Activated CD8-positive, alpha-beta memory T cell treated with anti-CD3 and anti-CD28 coated beads, Interleukin-2, amount 50 U/mL, for 4 hours (primary cell): ENCODE data around the gene CCDC159.

Experiments used
- DNase-seq: peaks from one replicate; pipeline ENCODE4 v3.0.0-alpha.2; 2020

The CCDC159 gene

GRCh38 chr19:11399667-11400066, 53.3 kb downstream of the CCDC159 start:
- no peak for DNase-seq

DNA sequence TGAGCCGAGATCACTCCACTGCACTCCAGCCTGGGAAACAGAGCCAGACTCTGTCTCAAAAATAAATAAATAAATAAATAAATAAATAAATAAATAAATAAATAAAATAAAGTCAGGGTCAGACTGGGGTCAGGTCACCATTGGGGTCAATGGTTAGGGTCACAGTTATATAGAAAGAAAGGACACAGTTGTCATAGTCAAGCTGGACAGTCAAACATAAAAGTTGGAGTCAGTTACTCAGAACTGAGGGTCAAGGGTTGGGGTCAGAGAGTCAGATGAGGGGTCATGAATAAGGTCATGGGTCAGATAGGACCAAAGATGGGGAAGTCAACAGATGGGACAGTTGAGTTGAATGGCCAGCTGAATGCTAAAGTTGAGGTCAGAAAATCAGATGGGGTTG, 54.5 kb downstream of the CCDC159 start:
- no peak for DNase-seq

GRCh38 chr19:11401808-11402543, 55.7 kb downstream of the CCDC159 start:
- DNase-seq: no peak
